GF-D8 (cell line): ENCODE measurements around the gene RAB36.

Source experiments
- DNase-seq: peaks from one replicate; lab custom pipeline; 2025; lab: John Stamatoyannopoulos, UW

Gene RAB36

GRCh38 chr22:23158516-23159290 is 13.4 kb downstream of the RAB36 start:
- no peak for DNase-seq

DNA sequence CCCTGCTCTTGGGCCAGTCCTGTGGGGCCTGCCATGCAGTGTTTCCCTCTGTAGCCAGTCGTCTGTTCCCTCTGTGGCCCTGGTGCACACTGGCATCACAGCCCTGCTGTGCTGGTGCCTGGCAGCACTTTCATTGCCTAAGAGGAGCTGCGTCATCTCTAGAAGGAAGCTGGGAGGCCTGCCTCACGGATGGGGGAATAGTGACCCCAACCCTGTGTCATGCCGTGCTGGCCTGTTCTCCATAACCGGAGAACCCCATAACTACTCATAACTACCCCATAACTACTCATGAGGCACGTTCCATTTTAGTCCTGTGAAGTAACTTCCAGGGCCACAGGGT is 14.0 kb downstream of the RAB36 start:
- DNase-seq = no peak

DNA sequence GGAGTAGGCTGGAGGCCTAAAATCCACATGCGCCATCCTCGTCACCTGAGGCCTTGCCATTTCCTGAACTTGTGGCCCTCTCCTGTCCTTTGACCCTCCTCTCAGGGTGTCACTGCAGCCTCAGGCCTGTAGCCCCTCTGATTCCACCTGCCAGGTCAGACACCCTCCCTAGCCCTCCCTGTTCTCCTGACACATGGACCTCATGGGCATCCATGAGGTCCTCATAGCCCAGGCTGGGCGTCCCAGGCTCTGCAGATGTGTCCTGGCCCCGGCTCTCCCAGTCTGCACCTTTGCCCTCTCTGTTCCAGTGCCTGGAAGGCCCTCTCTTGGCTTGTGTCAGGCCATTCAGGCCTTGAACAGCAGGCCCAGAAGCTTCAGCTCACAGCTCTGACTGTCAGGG is 15.8 kb downstream of the RAB36 start:
- DNase-seq = no peak

DNA sequence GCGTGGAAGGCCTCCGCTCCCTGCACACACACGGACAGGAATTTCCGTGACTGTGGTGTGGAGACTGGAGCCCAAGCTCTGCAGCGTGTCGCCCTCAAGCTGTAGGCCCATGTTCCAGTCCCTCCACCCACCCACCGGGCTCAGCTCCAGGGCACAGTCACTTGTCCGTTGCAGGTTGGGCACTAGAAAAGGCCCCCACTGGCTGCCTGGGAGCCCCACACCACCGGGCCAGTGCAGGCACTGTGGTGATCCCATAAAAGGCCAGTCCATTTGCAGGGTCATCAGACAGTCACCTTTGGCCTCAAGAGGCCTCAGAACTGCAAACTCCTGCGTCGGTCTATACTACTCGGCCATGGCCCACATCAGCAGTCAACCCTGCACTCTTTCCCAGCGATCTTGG is 16.3 kb downstream of the RAB36 start:
- no peak for DNase-seq

DNA sequence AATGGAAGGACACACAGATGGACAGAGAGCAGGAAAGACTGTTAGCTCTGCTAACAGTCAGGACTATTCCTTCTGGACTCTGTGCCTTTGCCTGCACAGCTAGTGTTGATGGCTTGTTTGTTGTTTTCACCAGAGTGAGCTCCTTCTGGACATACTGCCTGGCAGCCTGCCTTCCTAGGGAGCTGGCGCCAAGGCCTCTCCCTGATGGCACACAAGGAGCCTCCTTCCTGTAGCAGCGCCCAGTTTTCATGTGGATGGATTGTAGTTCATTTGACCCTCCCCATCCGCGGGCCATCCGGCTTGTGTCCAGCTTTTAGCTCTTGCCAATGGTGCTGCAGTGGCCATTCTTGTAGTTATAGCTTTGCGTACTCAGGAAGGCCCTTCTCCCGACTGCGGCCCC is 18.4 kb downstream of the RAB36 start:
- DNase-seq = no peak

DNA sequence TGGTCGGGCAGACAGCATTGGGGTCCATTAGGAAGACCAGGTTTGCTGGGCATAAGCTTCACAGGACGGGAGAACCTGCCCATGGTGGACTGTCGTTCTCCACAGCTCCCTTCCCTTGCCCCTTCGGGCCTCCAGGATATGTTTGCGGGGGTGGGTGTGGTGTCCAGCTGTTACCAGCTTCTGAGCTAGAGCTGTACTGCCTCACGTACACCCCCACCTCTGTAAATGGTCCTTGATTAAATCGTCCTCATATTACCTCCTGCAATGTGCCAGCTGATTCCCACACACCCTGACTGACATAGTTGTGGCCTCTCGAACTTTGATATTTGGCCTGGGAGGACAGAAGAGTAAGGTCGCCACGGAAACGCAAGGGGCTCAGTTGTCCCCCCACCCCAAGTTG is 18.8 kb downstream of the RAB36 start:
- DNase-seq = no peak

- no peak for DNase-seq
Observed at GRCh38 chr22:23166042-23166831, 21.0 kb downstream of the RAB36 start.

DNA sequence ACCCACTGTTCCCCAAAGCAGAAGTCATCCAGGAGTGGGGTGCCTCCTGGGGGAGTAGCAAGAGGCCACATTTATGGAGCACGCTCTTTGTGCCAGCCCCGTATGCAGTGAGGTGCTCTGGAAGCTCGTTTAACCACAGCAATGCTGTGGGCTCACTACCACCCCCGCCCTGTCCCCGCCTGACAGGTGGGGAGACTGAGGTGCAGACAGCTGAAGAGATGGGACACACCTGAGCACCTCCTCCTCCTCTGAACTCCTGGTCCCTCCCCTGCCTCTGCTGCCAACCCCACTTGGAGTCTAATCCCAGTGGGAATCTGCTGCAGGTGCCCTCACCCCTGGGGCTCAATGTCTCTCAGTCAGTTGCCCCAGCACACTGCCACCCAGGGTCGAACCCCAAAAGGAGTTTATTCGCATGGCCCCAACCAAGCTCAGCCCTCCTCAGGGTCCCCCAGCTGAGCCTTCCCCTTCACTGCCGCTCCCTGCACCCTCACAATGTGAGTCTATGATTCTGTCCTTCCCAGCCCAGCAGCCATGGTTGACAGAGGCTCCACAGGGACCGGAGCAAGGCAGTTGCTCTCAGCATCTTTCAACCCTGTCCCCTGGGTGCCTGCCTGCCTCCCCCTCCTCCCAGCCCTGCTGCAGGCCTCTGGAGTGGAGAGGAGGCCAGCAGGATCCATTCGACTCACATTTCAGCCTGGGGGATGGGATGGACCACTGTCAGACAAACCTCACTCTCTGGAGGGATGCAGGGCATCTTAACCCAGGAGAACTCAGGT is 21.8 kb downstream of the RAB36 start:
- DNase-seq = no peak

DNA sequence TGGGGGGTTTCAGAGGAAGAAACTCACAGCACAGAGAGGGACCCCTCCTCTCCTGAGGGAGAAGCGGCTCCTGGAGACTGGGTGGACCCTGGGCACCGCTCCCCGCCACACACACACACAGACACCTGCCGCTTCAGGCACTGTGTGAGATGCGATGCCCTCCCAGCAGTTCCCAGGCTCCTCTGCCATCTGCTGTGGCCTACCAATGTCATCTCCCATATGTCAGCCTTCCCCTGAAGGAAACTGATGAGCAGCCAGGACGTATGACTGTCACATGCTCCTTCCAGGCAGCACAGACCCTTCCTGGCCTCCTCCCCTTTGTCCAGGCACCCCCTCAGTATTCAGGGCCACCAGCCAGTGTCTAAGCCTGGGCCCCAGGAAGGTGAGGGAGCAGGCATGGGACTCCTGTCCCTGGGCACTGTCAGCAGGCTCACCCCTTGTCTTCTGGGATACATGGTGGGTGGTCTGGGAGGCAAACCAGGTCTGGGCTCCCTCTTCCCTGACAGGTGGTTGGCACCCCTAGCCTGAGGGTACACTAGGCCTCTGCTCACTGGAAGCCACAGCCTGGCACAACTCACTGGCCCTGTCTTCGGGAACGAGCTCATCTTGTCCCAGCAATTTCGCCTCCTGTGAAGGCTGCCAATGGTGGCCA is 23.2 kb downstream of the RAB36 start:
- DNase-seq = no peak

GRCh38 chr22:23169043-23169406 is 23.7 kb downstream of the RAB36 start:
- no peak for DNase-seq

- no peak for DNase-seq
Observed at GRCh38 chr22:23175817-23176644, 30.8 kb downstream of the RAB36 start.

- no peak for DNase-seq
Observed at GRCh38 chr22:23176645-23177027, 31.4 kb downstream of the RAB36 start.

DNA sequence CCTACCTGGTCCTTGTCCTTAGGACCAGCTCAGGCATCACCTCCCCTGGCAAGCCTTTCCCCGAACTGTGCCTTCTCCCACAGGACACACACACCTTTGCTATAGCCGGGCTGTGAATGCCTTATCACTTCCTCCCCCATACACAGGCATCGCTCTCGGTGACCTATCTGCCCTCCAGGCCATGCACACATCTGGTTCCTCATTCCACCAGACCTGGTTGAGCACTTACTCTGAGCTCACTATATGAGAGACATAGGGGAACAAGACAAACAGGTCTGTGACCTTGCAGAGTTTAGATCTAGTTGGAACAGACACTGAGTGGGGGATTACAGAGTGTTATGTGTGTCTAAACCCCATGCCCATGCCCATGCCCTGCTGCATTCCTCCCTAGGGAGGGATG is 31.9 kb downstream of the RAB36 start:
- DNase-seq = peak; percentile 59

- peak; percentile 12 for DNase-seq
Observed at GRCh38 chr22:23178512-23179254, 33.4 kb downstream of the RAB36 start.

GRCh38 chr22:23179381-23180299 is 34.4 kb downstream of the RAB36 start:
- DNase-seq = no peak

GRCh38 chr22:23180301-23180892 is 35.1 kb downstream of the RAB36 start, which contains the start of gene BCR:
BCR (plus strand) TSS chr22:23180509; CDS start chr22:23180961, 452 bp downstream.
- DNase-seq = no peak

DNA sequence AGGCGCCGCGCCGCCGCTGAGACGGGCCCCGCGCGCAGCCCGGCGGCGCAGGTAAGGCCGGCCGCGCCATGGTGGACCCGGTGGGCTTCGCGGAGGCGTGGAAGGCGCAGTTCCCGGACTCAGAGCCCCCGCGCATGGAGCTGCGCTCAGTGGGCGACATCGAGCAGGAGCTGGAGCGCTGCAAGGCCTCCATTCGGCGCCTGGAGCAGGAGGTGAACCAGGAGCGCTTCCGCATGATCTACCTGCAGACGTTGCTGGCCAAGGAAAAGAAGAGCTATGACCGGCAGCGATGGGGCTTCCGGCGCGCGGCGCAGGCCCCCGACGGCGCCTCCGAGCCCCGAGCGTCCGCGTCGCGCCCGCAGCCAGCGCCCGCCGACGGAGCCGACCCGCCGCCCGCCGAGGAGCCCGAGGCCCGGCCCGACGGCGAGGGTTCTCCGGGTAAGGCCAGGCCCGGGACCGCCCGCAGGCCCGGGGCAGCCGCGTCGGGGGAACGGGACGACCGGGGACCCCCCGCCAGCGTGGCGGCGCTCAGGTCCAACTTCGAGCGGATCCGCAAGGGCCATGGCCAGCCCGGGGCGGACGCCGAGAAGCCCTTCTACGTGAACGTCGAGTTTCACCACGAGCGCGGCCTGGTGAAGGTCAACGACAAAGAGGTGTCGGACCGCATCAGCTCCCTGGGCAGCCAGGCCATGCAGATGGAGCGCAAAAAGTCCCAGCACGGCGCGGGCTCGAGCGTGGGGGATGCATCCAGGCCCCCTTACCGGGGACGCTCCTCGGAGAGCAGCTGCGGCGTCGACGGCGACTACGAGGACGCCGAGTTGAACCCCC is 35.8 kb downstream of the RAB36 start:
- no peak for DNase-seq

DNA sequence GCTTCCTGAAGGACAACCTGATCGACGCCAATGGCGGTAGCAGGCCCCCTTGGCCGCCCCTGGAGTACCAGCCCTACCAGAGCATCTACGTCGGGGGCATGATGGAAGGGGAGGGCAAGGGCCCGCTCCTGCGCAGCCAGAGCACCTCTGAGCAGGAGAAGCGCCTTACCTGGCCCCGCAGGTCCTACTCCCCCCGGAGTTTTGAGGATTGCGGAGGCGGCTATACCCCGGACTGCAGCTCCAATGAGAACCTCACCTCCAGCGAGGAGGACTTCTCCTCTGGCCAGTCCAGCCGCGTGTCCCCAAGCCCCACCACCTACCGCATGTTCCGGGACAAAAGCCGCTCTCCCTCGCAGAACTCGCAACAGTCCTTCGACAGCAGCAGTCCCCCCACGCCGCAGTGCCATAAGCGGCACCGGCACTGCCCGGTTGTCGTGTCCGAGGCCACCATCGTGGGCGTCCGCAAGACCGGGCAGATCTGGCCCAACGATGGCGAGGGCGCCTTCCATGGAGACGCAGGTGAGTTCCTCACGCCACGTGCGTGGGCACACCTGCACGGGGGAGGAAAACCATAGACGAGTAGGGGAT is 36.5 kb downstream of the RAB36 start:
- DNase-seq = no peak
